Hindlimb muscle (tissue), 1 donor: ENCODE data around the gene KRT7. TPM values are rescaled to one million over a fixed set of nuclear protein-coding genes. Genes with fewer than 3 reads are reported as not detected.
"Not testable (repeated sequence)": the region's sequence is repeated elsewhere in the genome, so short reads cannot be mapped to it uniquely, and the experiment has no call there.

Experiments
- DNase-seq: peaks from one replicate; pipeline ENCODE4 v3.0.0-alpha.2; 2013
- polyA plus RNA-seq: library from polyadenylated mRNA; unstranded; fragments of 120-200 nt; gene quantifications from one replicate; pipeline ENCODE4 v1.2.1, GENCODE V29; 2013; ENCODE audit not compliant: insufficient read length

Gene KRT7
- polyA plus RNA-seq, 1 donor: 1.9 TPM

DNA sequence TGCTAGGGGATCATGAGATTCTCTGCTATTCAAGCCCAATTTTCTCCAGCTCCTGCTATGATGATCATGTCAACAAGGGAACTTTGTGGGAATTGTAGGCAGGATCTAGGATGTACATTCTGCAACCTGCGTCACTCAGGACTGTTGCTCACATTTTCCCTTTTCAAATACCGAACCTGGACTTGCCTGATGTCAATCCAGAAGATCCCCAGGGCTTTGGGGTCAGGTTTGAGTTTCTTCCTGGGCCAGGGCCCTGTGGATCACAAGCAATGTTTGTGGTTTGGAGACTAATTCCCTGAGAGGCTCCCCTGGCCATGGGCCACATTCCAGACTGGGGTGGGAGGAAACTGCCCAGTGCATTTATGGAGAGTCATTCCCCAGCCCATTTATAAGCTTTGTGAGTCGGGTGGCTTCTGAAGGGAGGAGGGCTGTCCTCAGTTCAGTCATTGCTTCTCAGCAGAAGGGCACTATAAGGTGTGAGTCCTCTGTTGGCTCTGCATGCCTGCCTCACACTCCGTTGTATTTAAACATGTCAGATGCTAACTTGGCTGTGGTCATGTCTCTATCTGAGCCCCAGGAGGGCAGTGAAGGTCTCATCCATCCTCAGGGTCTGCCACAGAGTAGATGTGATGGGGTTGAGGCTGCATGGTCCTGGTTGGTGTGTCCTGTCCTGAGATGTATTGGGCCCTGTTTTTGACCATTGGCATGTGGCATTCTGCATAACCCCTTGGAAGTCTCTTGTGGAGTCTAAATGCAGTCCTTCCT is 47.9 kb downstream of the KRT7 start:
- no peak for DNase-seq

- DNase-seq: no peak
Observed at GRCh38 chr12:52284562-52285171, 51.6 kb downstream of the KRT7 start.

DNA sequence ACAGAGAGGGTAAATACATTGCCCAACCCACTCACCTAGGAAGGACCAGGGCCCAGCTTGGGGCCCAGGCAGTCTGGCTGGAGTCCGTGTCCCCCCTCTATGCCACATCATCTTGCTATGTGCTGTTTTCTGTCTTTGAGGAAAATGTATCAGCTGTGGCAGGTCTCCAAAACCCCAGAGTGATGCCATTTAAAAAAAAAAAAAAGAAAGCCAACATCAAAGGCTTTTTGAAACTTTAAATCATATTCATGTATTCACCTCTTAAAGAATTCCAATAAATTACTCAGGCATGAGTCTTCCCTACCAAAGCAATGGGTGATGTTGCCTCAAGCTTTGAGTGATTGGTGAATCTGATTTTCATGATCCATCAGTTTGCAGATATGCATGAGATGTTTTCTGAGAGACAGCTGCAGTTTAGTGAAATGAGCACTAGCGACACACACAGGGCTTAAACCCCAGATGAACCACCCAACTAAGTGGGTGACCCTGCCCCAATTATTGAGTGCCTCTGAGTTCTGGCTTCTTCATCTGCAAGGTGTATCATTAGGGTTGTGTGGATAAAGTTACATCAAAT is 52.2 kb downstream of the KRT7 start:
- DNase-seq: no peak

DNA sequence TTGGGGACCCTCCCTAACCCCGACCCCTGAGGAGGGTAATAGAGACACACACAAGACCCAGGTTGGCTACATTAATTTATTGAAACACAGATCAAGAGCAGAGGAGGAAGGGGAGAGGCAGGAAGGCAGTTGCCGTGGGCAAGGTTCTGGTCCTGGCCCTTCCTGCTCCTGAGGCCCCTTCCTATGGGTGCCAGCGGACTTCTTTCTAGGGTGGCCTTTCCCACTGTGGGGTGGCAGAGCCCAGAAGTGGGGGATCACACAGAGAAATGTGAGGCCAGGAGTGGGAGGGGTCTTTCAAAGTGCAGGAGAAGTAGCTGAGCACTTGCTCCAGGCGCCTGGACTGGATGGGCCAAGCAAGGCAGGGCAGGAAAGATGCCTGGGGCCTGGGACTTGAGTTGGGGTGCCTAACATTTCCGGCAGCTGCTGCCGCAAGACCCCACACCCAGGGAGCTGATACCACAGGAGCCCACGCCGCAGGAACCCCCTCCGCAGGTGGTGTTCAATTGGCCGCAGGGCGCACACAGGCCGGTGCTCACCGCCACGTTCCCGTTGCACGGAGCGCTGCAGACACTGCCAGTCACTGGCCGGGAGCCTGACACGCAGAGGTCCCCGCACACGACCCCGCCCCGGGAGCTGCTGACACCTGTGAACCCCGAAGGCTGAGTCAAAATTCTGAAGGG is 52.9 kb downstream of the KRT7 start:
- no peak for DNase-seq

DNA sequence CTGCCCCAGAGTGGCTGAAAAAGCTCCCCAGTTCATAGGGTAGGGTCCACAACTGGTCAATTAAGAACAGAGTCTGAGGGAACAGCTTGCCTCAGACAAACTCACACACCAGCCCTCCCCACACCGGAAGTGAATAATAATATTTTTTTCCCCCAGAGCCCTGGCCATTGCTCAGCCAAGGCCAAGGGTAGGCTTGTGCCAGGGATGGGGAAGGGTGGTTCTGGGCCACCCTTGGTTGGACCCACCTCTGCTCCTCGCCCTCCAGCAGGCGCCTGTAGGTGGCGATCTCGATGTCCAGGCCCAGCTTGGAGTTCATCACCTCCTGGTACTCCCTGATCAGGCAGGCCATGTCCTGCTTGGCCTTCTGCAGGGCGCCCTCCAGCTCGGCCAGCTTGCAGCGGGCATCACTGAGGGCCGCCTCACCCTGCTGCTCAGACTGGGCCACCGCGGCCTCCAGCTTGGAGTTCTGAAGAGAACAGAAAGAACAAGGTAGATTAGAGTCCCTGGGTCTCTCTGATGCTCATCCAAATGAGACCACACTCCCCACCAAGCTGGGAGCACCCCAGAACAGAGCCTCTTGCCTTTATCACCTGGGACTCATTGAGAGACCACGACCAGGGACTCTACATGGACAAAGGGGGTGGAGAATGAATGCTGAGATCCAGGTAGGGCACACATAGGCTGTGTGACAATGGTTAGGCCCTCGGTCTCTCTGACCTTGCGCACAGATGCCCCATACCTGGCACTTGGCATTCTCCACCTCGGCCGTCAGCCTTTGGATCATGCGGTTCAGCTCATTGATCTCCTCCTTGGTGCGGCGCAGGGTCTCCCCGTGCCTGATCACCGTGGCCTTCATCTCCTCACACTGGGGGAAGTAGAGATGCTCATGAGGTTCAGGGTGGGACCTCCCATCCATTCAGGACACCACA is 54.1 kb downstream of the KRT7 start:
- DNase-seq: not testable (repeated sequence)

DNA sequence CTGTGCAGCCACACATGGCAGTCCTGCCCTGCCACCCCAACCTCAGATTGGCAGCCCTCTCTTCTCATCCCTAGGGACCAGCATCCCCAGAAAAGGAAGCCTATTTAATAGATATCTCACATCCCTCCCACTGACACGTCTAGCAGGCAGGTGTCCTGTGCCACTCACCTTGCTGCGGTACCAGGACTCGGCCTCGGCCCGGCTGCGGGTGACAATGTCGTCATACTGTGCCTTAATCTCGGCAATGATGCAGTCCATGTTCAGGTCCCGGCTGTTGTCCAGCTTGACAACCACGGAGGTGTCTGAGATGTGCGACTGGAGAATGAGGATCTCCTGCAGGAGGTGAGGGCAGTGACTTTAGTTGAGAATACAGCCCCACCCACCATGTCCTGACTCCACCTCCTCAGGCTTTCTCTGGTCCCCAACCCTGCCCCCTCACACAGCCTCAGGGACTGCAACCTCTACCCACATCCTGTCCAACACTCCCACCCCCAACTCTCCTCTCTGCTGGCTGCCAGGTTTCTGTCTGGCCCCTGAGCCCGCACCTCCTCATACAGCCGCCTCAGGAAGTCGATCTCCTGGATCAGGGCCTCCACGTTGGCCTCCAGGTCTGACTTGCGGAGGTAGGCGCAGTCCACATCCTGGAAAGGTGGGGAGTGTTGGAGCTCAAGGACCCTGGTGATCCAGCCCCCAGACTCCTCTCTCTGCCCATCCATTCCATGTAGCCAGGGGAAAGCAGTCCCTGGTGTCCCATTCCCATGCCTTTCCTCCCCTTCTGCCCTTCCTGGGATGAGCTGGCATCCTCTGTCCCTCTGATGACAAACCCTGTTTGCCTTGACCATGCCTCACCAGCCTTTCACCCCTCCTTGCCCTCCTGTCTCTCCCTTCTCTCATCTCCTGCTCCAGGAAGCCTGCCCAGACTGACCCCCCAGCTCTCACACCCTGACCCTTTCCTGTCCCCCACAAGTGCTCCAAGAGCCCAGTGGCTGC is 55.1 kb downstream of the KRT7 start:
- DNase-seq: not testable (repeated sequence)

- not testable (repeated sequence) for DNase-seq
Observed at GRCh38 chr12:52290483-52291134, 57.6 kb downstream of the KRT7 start.

DNA sequence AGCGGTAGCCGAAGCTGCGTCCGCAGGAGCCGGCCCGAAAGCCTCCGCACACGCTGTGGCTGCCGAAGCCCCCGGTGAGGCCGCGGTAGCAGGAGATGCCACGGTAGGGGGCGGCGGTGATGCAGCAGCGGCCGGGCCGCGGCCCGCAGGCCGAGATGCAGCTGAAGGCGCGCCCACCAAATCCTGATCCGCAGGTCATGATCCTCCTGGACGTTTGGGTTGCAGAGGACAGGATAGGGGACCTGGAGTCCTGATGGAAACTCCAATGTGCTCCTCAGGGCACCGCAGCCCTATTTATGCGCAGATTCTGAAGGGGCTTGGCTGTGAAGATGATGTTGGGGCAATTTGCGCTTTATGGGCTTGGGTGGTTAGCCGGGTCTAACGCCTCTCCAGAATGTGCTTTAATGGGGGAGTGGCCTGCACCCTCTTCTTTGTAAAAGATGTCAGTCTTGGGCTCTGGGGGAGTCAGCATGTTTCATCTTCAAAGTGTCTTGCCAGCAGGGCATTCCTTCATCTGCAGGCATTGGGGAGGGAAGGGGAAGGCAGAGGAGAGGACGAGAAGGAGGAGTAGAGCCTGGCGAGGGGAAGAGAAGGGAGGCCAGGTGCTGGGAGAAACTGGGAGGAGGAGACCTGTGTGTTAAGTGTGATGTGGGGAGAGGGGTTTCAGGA is 58.4 kb downstream of the KRT7 start, which contains the start of gene KRT81:
TSS of gene KRT81 (minus strand) at position 268 of the 669 bp plus-strand sequence. CDS start at position 199, 69 bp downstream.
- no peak for DNase-seq

DNA sequence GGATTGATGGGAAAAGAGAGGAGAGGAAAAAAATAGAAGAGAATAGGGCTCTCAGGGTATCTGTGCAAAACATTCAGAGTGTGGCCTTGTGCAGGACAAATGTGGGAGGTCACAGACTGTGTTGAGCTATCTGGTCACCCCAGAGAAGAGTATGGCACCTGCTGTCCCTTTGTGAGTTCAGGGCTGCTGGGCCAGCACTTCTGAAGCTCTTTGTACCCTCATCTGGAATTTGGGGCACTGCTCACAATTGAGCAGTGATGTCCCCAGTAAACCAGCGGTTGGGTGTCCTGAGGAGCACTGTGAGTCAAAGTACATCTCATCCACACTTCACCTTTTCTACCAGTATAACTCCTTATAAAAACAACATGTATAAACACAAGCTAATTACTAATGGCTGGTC is 60.9 kb downstream of the KRT7 start:
- no peak for DNase-seq

DNA sequence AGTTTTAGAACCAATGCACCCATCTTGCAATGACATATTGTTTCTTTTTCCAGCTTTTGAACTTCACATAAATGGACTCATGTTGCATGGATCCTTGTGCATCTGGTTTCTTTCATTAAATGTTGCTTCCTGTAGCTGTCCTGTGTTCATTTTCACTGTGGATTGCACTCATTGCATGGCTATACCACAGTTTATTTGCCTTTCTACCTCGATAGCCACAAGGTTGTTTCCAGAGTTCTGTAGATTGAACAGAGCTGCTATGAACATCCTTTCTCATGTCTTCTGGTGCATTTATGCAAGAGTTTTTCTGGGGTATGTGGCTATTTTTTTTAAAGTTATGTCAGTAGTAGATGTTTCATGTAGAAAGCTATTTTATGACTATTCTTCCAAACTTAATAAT is 61.8 kb downstream of the KRT7 start:
- no peak for DNase-seq

- DNase-seq: no peak
Observed at GRCh38 chr12:52295663-52296062, 62.6 kb downstream of the KRT7 start.

DNA sequence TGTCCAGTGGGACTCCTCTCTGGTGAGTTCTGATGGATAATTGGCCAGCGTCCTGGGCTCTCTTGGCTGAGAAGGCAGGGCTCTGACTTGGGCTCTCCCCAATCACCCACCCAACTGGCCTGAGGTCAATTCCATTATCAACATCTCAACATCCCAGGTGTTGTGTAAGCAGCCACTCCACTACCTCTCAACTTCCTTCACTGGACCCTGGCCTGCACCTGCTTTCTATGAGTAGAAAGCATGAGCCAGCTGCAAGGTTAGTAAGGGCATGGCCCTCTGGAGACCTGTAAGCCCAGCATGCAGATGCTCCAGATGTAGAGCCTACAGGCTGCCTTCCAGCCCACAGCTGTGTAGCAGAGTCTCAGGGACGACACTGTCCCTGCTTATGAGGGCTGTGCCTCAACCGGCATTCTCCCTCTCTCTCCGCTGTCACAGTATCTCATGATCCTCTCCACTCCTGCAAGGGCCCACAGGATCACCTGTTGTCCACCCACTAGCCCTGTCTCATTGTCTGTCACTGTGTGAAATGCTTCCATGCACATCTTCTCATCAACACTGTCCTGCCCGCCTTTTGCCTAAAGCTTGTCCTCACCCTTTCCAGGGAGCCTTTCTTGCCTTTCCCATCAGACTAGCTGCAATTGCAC is 63.7 kb downstream of the KRT7 start:
- DNase-seq: no peak

Other genes with a start within 250 kb of the KRT7 start
- gene TAMALIN, start 226.3 kb upstream of the KRT7 start, polyA plus RNA-seq: 20.7 TPM
- 32.8 TPM for gene NR4A1, start 181.8 kb upstream of the KRT7 start, polyA plus RNA-seq
- gene ATG101, start 163.3 kb upstream of the KRT7 start, polyA plus RNA-seq: 22.0 TPM
- gene SMIM41, start 153.5 kb upstream of the KRT7 start, polyA plus RNA-seq: not detected
- 5.6 TPM for gene KRT80, start 41.2 kb upstream of the KRT7 start, polyA plus RNA-seq
- 0.19 TPM for gene KRT86, start 41.4 kb downstream of the KRT7 start, polyA plus RNA-seq
- 0.14 TPM for gene KRT81, start 58.3 kb downstream of the KRT7 start, polyA plus RNA-seq
- not detected for gene KRT83, start 88.2 kb downstream of the KRT7 start, polyA plus RNA-seq
- gene KRT85, start 134.2 kb downstream of the KRT7 start, polyA plus RNA-seq: not detected
- gene KRT84, start 152.4 kb downstream of the KRT7 start, polyA plus RNA-seq: not detected
- not detected for gene KRT82, start 173.1 kb downstream of the KRT7 start, polyA plus RNA-seq
- not detected for gene KRT75, start 201.1 kb downstream of the KRT7 start, polyA plus RNA-seq
- 0.25 TPM for gene KRT6B, start 218.9 kb downstream of the KRT7 start, polyA plus RNA-seq
- not detected for gene KRT6C, start 240.6 kb downstream of the KRT7 start, polyA plus RNA-seq